BJ (cell line): Measurements from ENCODE around the gene IREB2. TPM values are rescaled to one million over a fixed set of nuclear protein-coding genes. Genes with fewer than 3 reads are reported as not detected.
A peak's percentile ranks its signal among the peaks of the same experiment; 100 is the strongest.

ENCODE experiments used
- CTCF ChIA-PET: fragments of 350-600 bp; formaldehyde crosslinking; extraction: SDS; loops from one replicate; lab custom pipeline; 2021; ENCODE audit warnings: antibody characterized with exemption, inconsistent platforms; lab: Yijun Ruan, JAX
- POLR2A ChIA-PET: fragments of 300-600 bp; sonication (Branson Sonifier 250); formaldehyde crosslinking; extraction: SDS; loops from one replicate; lab custom pipeline; 2021; ENCODE audit warnings: antibody characterized with exemption; lab: Charles Lee
- DNase-seq: peaks from one replicate; pipeline ENCODE4 v3.0.0-alpha.2; 2011; ENCODE audit warnings: low read depth
- H3K27me3 ChIP-seq: 2 replicates; pipeline ENCODE4 v1.6.0; 2011; ENCODE audit warnings: low read length; ENCODE audit not compliant: control insufficient read depth, insufficient read depth
- H3K36me3 ChIP-seq: 2 replicates; pipeline ENCODE4 v1.5.1; 2011; ENCODE audit warnings: low read length; ENCODE audit not compliant: control insufficient read depth, insufficient read depth
- H3K4me3 ChIP-seq: 2 replicates; pipeline ENCODE4 v1.5.1; 2011; ENCODE audit warnings: low read depth, mild to moderate bottlenecking, control low read depth, low read length
- CTCF ChIP-seq: IDR thresholded peaks from 2 replicates; pipeline ENCODE4 v1.5.1; 2011; ENCODE audit warnings: low read depth, mild to moderate bottlenecking, control low read depth, inconsistent platforms, low read length, moderate library complexity; ENCODE audit not compliant: insufficient read depth
- polyA plus RNA-seq: library from polyadenylated mRNA; depleted of rRNA; stranded (reverse); fragments of >200 nt; gene quantifications from 2 replicates; pipeline ENCODE4 v1.2.3, GENCODE V29; 2011

IREB2 gene
- polyA plus RNA-seq, 1 experiment = 11.1 TPM

- ChIA-PET CTCF (interaction anchor here (0.6 to 22.8 kb wide), 7 partner anchors 8 to 94 kb away, joined by 3 to 578 read pairs (median 14); no protein-coding TSS in a partner anchor), POLR2A (no interaction called here)
- no peak for DNase-seq
- H3K4me3 ChIP-seq = no peak overlapping the region
- H3K27me3 ChIP-seq = no peaks in the 10 kb centered on the region
- no peaks in the 10 kb centered on the region for H3K36me3 ChIP-seq
- TF ChIP-seq CTCF = no peak
These were observed 29.1 kb upstream of the IREB2 start for GRCh38 chr15:78408961-78409360.

- Histone ChIP-seq H3K27me3 (no peaks in the 10 kb centered on the region), H3K4me3 (no peak overlapping the region), H3K36me3 (no peaks in the 10 kb centered on the region)
- DNase-seq = no peak
- POLR2A ChIA-PET = no interaction called here
- TF ChIP-seq CTCF = no peak
- CTCF ChIA-PET = interaction anchor here (1.0 to 22.8 kb wide), 3 partner anchors 11 to 96 kb away, joined by 4 to 578 read pairs (median 7); no protein-coding TSS in a partner anchor
These were observed 27.0 kb upstream of the IREB2 start for GRCh38 chr15:78411061-78411460.

- POLR2A ChIA-PET = no interaction called here
- no peak for TF ChIP-seq CTCF
- DNase-seq = no peak
- Histone ChIP-seq H3K36me3 (no peaks in the 10 kb centered on the region), H3K27me3 (no peaks in the 10 kb centered on the region), H3K4me3 (no peak overlapping the region)
- CTCF ChIA-PET = interaction anchor here (0.6 to 22.8 kb wide), 6 partner anchors 8 to 100 kb away, joined by 3 to 578 read pairs (median 4); no protein-coding TSS in a partner anchor
These were observed 23.3 kb upstream of the IREB2 start for GRCh38 chr15:78414621-78415250.

GRCh38 chr15:78415284-78415683 is 22.7 kb upstream of the IREB2 start:
- H3K27me3 ChIP-seq = no peaks in the 10 kb centered on the region
- TF ChIP-seq CTCF = peak; percentile 40
- H3K36me3 ChIP-seq = no peaks in the 10 kb centered on the region
- ChIA-PET CTCF (interaction anchor here (0.6 to 22.8 kb wide), 7 partner anchors 9 to 116 kb away, joined by 3 to 578 read pairs (median 4); partner anchors contain the start of gene SKIC8), POLR2A (no interaction called here)
- no peak overlapping the region for H3K4me3 ChIP-seq
- DNase-seq = no peak

- no peak for DNase-seq
- ChIA-PET POLR2A (no interaction called here), CTCF (interaction anchor here (0.5 to 22.8 kb wide), 9 partner anchors 10 to 103 kb away, joined by 3 to 578 read pairs (median 4); partner anchors contain the start of gene IREB2)
- no peak for TF ChIP-seq CTCF
- H3K27me3 ChIP-seq = no peaks in the 10 kb centered on the region
- H3K36me3 ChIP-seq = no peaks in the 10 kb centered on the region
- H3K4me3 ChIP-seq = no peak overlapping the region
These were observed 20.0 kb upstream of the IREB2 start for GRCh38 chr15:78417754-78418630.
